AG09309 (cell line): ENCODE results near the gene GJD3.

Source experiments
- DNase-seq: peaks from one replicate; pipeline ENCODE4 v3.0.0-alpha.2; 2010; ENCODE audit warnings: low read depth
- H3K4me3 ChIP-seq: 2 replicates; pipeline ENCODE4 v1.5.1; 2011; ENCODE audit warnings: mild to moderate bottlenecking, low read depth, low read length, moderate library complexity; ENCODE audit not compliant: control insufficient read depth
- TF ChIP-seq, protein P1 (sequence below): IDR thresholded peaks from 2 replicates; pipeline ENCODE4 v1.5.1; 2011; ENCODE audit warnings: mild to moderate bottlenecking, low read depth, low read length, inconsistent platforms; ENCODE audit not compliant: insufficient read depth, control insufficient read depth; ENCODE audit errors: missing control alignments

Gene GJD3

DNA sequence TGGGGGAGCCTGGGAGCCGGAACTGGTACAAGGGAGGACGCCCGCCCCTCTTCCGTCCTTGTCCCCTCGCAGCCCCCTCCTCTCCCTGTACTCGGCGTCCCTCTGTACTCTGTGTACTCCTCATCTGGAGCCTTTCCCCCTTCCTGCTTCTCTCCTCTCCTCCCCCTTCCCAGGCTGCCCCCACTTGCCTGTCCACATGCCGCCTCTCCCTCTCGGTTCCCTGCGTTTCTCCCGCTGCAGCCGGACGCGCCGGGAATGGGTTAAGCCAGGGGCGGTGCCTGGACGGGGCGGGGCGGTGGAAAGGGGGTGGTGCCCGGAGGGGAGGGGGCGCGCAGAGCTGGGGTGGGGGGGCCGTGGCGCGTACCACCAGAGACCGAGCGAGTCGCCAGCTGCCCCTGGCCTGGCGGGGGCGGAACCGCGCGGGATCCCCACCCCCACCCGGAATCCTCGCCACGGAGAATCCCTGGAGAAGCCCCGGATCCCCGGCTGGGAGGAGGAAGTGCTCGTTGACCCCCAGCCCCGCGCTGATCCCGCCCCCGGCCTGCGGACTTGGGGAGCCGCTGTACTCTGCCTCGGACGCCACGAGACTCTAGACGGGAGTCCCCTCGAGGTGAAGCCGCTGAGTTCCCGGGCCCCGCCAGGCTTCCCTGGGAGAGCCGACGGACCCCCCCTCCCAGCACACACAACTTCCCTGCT lies 22.6 kb downstream of the GJD3 start:
- TF ChIP-seq, protein P1, sequence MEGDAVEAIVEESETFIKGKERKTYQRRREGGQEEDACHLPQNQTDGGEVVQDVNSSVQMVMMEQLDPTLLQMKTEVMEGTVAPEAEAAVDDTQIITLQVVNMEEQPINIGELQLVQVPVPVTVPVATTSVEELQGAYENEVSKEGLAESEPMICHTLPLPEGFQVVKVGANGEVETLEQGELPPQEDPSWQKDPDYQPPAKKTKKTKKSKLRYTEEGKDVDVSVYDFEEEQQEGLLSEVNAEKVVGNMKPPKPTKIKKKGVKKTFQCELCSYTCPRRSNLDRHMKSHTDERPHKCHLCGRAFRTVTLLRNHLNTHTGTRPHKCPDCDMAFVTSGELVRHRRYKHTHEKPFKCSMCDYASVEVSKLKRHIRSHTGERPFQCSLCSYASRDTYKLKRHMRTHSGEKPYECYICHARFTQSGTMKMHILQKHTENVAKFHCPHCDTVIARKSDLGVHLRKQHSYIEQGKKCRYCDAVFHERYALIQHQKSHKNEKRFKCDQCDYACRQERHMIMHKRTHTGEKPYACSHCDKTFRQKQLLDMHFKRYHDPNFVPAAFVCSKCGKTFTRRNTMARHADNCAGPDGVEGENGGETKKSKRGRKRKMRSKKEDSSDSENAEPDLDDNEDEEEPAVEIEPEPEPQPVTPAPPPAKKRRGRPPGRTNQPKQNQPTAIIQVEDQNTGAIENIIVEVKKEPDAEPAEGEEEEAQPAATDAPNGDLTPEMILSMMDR, result no peak
- H3K4me3 ChIP-seq, result peak overlapping the region; percentile 52
- DNase-seq, result no peak

DNA sequence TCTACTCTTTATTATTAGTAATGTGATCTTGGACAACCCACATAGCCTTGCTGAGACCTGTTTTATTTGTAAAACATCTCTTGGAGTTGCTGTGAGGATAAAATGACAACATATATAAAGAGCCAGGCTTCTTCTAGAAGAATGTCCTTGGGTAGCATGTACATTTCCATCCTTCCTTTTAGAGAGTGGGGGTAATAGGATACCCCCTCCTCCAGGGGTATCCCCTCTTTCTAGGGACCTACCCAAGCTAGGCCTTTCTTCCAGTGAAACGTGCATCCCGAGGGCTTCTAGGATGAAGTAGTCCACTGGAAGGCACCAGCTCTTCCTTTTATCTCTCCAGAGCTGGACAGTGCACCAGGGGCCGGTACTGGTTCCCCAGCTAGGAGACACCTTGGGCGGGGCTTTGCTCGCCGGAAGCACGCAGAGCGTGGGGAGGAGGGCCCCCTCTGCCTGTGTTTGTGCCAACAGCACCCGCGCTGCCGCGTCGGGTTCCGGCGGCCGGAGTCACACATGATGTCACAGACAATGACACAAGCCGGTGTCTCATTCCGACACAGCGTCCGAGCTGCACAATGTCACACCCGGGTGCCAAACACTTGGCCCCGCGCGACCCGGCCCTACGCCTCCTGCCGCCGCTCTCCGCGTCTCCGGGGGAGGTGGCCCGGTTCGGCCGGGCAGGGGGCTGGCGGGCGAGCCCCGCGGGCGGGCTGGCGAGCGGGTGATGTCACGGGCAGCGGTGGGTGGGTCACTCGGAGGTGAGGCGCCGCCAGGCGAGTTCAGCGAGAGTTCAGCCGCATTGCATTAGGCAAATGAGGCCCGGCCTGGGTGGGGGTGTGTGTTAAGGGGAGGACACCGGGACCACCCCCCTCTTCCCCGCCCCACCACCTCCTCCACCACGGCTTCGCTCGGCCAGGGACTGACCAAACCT lies 23.4 kb downstream of the GJD3 start:
- TF ChIP-seq, protein P1, result no peak
- no peak for DNase-seq
- peak overlapping the region; percentile 52 for H3K4me3 ChIP-seq

DNA sequence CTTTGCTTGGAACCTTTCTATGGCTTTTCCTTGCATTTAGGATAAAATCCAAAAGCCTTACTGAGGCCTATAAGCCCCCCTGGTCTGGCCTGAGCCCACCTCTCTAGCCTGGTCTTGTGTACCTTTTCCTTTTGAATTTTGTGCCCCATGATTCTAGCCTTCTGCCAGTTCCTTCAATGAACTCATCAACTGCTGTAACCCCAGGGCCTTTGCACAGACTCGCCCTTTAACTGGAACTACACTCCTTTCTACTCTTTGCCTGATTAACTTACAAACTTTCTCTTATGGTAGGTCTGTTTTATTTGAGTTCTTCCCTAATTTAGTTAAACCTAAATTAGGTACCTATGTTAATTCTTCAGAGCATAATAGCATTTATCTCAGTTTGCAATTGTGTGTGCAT lies 24.2 kb downstream of the GJD3 start:
- no peak overlapping the region for H3K4me3 ChIP-seq
- TF ChIP-seq, protein P1, result no peak
- no peak for DNase-seq

DNA sequence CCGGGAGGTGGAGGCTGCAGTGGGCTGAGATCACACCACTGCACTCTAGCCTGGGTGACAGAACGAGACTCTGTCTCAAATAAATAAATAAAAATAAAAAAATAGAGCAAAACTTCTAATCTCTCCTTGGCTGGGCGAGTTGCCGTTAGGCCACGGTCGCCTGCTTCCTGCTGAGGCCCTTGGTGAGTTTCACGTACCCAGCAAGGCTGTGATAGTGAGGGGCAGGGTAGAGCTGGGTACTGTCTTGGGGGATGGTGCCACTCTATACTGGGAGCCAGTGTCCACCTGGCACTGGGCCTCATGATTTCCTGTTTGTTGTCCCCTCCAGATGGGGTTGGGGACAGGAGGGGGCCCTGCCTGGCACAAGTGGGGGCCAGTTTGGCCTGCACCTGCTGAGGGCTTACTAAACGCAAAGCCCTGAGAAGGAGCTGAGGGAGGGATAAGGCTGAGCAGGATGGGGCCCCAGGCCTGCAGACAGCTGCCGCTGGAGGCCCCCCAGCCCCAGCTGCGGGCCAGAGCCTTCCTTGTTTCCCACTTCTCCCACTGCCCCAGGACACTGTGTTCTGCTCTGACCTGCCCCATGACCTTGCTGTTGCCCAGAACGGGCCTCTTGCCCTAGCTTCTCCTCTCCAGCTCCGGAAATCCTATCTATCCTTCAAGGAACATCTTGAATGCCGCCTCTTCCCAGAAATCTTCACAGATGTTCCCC lies 25.4 kb downstream of the GJD3 start:
- TF ChIP-seq, protein P1, result no peak
- DNase-seq, result no peak
- H3K4me3 ChIP-seq, result no peak overlapping the region

DNA sequence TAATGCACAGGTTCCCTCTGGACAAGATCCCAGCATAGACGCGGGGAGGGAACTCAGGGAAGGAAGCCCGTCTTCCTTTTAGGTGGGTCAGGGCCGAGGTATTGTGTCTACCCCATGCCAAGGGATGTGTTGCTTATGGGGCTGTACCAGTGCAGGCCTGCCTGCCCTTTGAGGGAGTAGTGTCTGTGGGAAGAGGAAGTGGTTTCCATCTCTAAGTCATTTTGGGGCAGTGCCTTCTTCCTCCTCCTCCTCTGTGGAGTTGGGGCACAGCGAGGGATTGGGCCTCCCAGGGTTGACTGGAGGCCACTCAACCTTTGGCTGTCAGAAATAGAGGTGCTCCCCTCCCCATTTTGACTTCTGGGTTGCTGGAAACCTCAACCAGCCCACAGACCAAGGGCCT lies 26.5 kb downstream of the GJD3 start:
- no peak for DNase-seq
- H3K4me3 ChIP-seq, result no peak overlapping the region

DNA sequence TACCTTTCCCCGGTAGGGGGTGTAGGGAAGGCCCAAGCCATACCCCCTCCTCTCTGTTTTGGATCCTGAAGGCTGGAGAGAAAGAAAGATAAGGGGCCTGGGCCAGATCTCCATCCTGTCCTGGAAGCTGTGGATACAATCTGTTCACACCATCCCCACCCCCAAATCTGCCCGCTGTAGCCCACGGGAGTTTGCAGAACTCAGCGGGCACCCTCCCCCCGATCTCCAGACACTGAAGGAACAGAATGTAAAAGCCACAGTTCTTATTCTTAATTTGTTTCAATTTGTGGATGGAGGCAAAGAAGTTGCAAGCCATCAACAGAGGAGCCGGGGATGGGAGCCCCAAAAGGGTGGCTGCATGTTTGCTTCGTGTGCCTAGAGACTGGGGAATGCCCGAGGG lies 27.2 kb downstream of the GJD3 start:
- DNase-seq, result no peak
- no peak overlapping the region for H3K4me3 ChIP-seq
- TF ChIP-seq, protein P1, result no peak

More for the DNA sequence above, 26.5 kb downstream of the GJD3 start:
- TF ChIP-seq, protein P1, result no peak
